Hepatocyte (in vitro differentiated cells): Measurements from ENCODE around the gene MCCD1. TPM values are rescaled to one million over a fixed set of nuclear protein-coding genes. Genes with fewer than 3 reads are reported as not detected.

Experiments used
- DNase-seq: peaks from one replicate; pipeline ENCODE4 v3.0.0-alpha.2; 2016; ENCODE audit warnings: low spot score
- H2AFZ ChIP-seq: fragments of 200-600 bp; sonication (generic); 2 replicates; pipeline ENCODE4 v1.6.0; 2016; ENCODE audit warnings: antibody characterized with exemption, mild to moderate bottlenecking
- H3K27ac ChIP-seq: fragments of 200-600 bp; sonication (generic); 2 replicates; pipeline ENCODE4 v1.5.1; 2016; ENCODE audit warnings: mild to moderate bottlenecking
- H3K27me3 ChIP-seq: fragments of 200-600 bp; sonication (generic); 2 replicates; pipeline ENCODE4 v1.6.1; 2016
- H3K36me3 ChIP-seq: fragments of 200-600 bp; sonication (generic); replicated peaks from 2 replicates; pipeline ENCODE4 v1.5.1; 2016; ENCODE audit warnings: low read depth; ENCODE audit not compliant: insufficient read depth
- H3K4me1 ChIP-seq: fragments of 200-600 bp; sonication (generic); 2 replicates; pipeline ENCODE4 v1.5.1; 2016; ENCODE audit warnings: mild to moderate bottlenecking, moderate library complexity; ENCODE audit not compliant: insufficient read depth
- H3K4me2 ChIP-seq: fragments of 200-600 bp; sonication (generic); 2 replicates; pipeline ENCODE4 v1.6.0; 2016
- H3K4me3 ChIP-seq: fragments of 200-600 bp; sonication (generic); 2 replicates; pipeline ENCODE4 v1.5.1; 2016; ENCODE audit warnings: mild to moderate bottlenecking
- H3K79me2 ChIP-seq: fragments of 200-600 bp; sonication (generic); 2 replicates; pipeline ENCODE4 v1.6.0; 2017; ENCODE audit warnings: mild to moderate bottlenecking
- H3K9me2 ChIP-seq: fragments of 200-600 bp; sonication (generic); replicated peaks from 2 replicates; pipeline ENCODE4 v1.6.0; 2017; ENCODE audit warnings: mild to moderate bottlenecking; ENCODE audit not compliant: insufficient read depth
- H3K9me3 ChIP-seq: fragments of 200-600 bp; sonication (generic); 2 replicates; pipeline ENCODE4 v1.5.1; 2016; ENCODE audit warnings: low read depth, mild to moderate bottlenecking
- H4K20me1 ChIP-seq: fragments of 200-600 bp; sonication (generic); 2 replicates; pipeline ENCODE4 v1.6.0; 2016; ENCODE audit warnings: mild to moderate bottlenecking; ENCODE audit not compliant: insufficient read depth, poor library complexity, severe bottlenecking
- CTCF ChIP-seq: fragments of 200-600 bp; sonication (generic); IDR thresholded peaks from 2 replicates; pipeline ENCODE4 v1.5.1; 2016; ENCODE audit warnings: antibody characterized with exemption, mild to moderate bottlenecking; ENCODE audit not compliant: poor library complexity
- EZH2 ChIP-seq: fragments of 200-600 bp; sonication (generic); IDR thresholded peaks from 2 replicates; pipeline ENCODE4 v1.6.1; 2016; ENCODE audit warnings: antibody characterized with exemption, mild to moderate bottlenecking, borderline replicate concordance
- EZH2phosphoT487 ChIP-seq: fragments of 200-600 bp; sonication (generic); IDR thresholded peaks from one replicate; pipeline ENCODE4 v1.6.1; 2018; ENCODE audit warnings: antibody characterized with exemption, mild to moderate bottlenecking, low read depth, moderate library complexity; ENCODE audit not compliant: unreplicated experiment, severe bottlenecking
- WGBS: methylation state at CpG from one replicate; pipeline ENCODE4 v1.1.6; 2016; ENCODE audit warnings: low lambda C conversion rate; ENCODE audit errors: missing lambda C conversion rate; 5-methylcytosine and 5-hydroxymethylcytosine counted together
- polyA plus RNA-seq: library from polyadenylated mRNA; unstranded; fragments of >200 nt; fragmentation: Nextera tagmentation; extraction: Ambion mirVana; gene quantifications from 2 replicates; pipeline ENCODE4 v1.2.1, GENCODE V29; 2016
- total RNA-seq: library from RNA; depleted of rRNA; stranded (reverse); fragments of >200 nt; gene quantifications from 2 replicates; pipeline ENCODE4 v1.2.3, GENCODE V29; 2014

Gene MCCD1
- total and polyA plus RNA-seq, 2 experiments from 2014 or later, result 0.47 to 2.0 TPM

GRCh38 chr6:31558631-31559500 lies 30.1 kb downstream of the MCCD1 start:
- Histone ChIP-seq H2AFZ (no peak overlapping the region), H3K4me2 (no peak overlapping the region), H4K20me1 (no peaks in the 10 kb centered on the region), H3K79me2 (peaks cover 5% of the 10 kb centered on the region), H3K27ac (no peak overlapping the region), H3K4me1 (no peaks in the 10 kb centered on the region), H3K9me3 (no peaks in the 10 kb centered on the region), H3K4me3 (no peak overlapping the region), H3K27me3 (no peaks in the 10 kb centered on the region), H3K9me2 (no peaks in the 10 kb centered on the region), H3K36me3 (no peaks in the 10 kb centered on the region)
- TF ChIP-seq CTCF (no peak), EZH2phosphoT487 (no peak), EZH2 (no peak)
- WGBS, result 96% methylated on average over 13 of the region's 14 CpGs
- DNase-seq, result no peak

- WGBS, result 98% methylated on average over 3 of the region's 4 CpGs
- Histone ChIP-seq H3K9me3 (no peaks in the 10 kb centered on the region), H3K9me2 (no peaks in the 10 kb centered on the region), H3K4me1 (no peaks in the 10 kb centered on the region), H3K4me3 (no peak overlapping the region), H2AFZ (no peak overlapping the region), H3K4me2 (no peak overlapping the region), H3K27me3 (no peaks in the 10 kb centered on the region), H3K79me2 (no peaks in the 10 kb centered on the region), H4K20me1 (no peaks in the 10 kb centered on the region), H3K27ac (no peak overlapping the region), H3K36me3 (no peaks in the 10 kb centered on the region)
- no peak for DNase-seq
- TF ChIP-seq EZH2phosphoT487 (no peak), EZH2 (no peak), CTCF (no peak)
Observed at GRCh38 chr6:31559606-31559957, 30.8 kb downstream of the MCCD1 start.

GRCh38 chr6:31559958-31560696 lies 31.4 kb downstream of the MCCD1 start:
- H3K27ac ChIP-seq, result peak overlapping the region; percentile 34
- no peaks in the 10 kb centered on the region for H3K9me2 ChIP-seq
- no peak for TF ChIP-seq EZH2
- no peak for TF ChIP-seq EZH2phosphoT487
- TF ChIP-seq CTCF, result no peak
- no peak overlapping the region for H3K4me2 ChIP-seq
- WGBS, result 72% methylated on average over 7 of the region's 7 CpGs
- no peaks in the 10 kb centered on the region for H3K27me3 ChIP-seq
- no peak overlapping the region for H2AFZ ChIP-seq
- no peaks in the 10 kb centered on the region for H3K79me2 ChIP-seq
- no peaks in the 10 kb centered on the region for H3K4me1 ChIP-seq
- no peak overlapping the region for H3K4me3 ChIP-seq
- no peaks in the 10 kb centered on the region for H3K9me3 ChIP-seq
- no peaks in the 10 kb centered on the region for H3K36me3 ChIP-seq
- DNase-seq, result peak; percentile 51
- H4K20me1 ChIP-seq, result no peaks in the 10 kb centered on the region
